Left lung (tissue), 10 donors: Measurements from ENCODE around the gene AK8. TPM values are rescaled to one million over a fixed set of nuclear protein-coding genes. Genes with fewer than 3 reads are reported as not detected.
A peak's percentile ranks its signal among the peaks of the same experiment; 100 is the strongest.

ENCODE experiments used
- ATAC-seq: fragments of 200-7000 bp; cut with Tn5 transposase; one replicate; pipeline ENCODE4 v1.9.1; 2020; ENCODE audit warnings: moderate library complexity
- DNase-seq, 4 donors: peaks; one replicate each; pipeline ENCODE4 v3.0.0-alpha.2; 2013 to 2020
- H3K27ac ChIP-seq, 2 donors: fragments of 200-600 bp; sonication (generic) in 1 of 2; one replicate each; pipeline versions ENCODE4 v1.5.0 to v1.8.0; 2020 to 2021
- H3K27me3 ChIP-seq, 2 donors: fragments of 200-600 bp; sonication (generic) in 1 of 2; one replicate each; pipeline versions ENCODE4 v1.5.0 to v1.8.0; 2020 to 2021
- H3K36me3 ChIP-seq, 2 donors: fragments of 200-600 bp; sonication (generic) in 1 of 2; one replicate each; pipeline versions ENCODE4 v1.5.0 to v1.8.0; 2020 to 2021
- H3K4me1 ChIP-seq, 2 donors: fragments of 200-600 bp; one replicate each; pipeline ENCODE4 v1.8.0; 2021
- H3K4me3 ChIP-seq, 2 donors: fragments of 200-600 bp; sonication (generic) in 1 of 2; one replicate each; pipeline versions ENCODE4 v1.5.0 to v1.8.0; 2020 to 2021; ENCODE audit warnings: mild to moderate bottlenecking in 1 of 2
- H3K9me3 ChIP-seq, 2 donors: fragments of 200-600 bp; sonication (generic) in 1 of 2; one replicate each; pipeline versions ENCODE4 v1.5.0 to v1.8.0; 2020 to 2021
- intact Hi-C, 2 donors: fragments of 100-400 bp; cut with DNase I; formaldehyde crosslinking; loops; one replicate each; pipeline versions ENCODE4 v1.11.2 to v1.14.2; 2022
- polyA plus RNA-seq, 6 donors: library from polyadenylated mRNA; unstranded; fragments of 120-200 nt; gene quantifications; one replicate each; pipeline ENCODE4 v1.2.1, GENCODE V29; 2013; ENCODE audit not compliant: insufficient read length in 6 of 6
- total RNA-seq, 2 donors: library from RNA; stranded (reverse); fragmentation: NEBNext Ultra II Directional; extraction: Animal tissue kit (Norgen Biotek cat#: 25700); gene quantifications; one replicate each; pipeline ENCODE4 v1.2.1, GENCODE V29; 2021
- TF ChIP-seq, protein P1 (sequence below), 2 donors: fragments of 200-600 bp; sonication (generic) in 1 of 2; IDR thresholded peaks; one replicate each; pipeline versions ENCODE4 v1.5.0 to v1.8.0; 2021; ENCODE audit warnings: antibody characterized with exemption in 2 of 2
- donor health status: DM: no; HTN: yes; CAD: no.
- donor health status: DM: no; HTN: no; CAD: no.

The AK8 gene
- total and polyA plus RNA-seq, 8 donors: 0.55 to 3.6 (median 2.4) TPM

GRCh38 chr9:132837501-132838286 is 40.4 kb downstream of the AK8 start:
- DNase-seq: no peak
- ATAC-seq: no peak
- TF ChIP-seq, protein P1, sequence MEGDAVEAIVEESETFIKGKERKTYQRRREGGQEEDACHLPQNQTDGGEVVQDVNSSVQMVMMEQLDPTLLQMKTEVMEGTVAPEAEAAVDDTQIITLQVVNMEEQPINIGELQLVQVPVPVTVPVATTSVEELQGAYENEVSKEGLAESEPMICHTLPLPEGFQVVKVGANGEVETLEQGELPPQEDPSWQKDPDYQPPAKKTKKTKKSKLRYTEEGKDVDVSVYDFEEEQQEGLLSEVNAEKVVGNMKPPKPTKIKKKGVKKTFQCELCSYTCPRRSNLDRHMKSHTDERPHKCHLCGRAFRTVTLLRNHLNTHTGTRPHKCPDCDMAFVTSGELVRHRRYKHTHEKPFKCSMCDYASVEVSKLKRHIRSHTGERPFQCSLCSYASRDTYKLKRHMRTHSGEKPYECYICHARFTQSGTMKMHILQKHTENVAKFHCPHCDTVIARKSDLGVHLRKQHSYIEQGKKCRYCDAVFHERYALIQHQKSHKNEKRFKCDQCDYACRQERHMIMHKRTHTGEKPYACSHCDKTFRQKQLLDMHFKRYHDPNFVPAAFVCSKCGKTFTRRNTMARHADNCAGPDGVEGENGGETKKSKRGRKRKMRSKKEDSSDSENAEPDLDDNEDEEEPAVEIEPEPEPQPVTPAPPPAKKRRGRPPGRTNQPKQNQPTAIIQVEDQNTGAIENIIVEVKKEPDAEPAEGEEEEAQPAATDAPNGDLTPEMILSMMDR (IDR thresholded peaks at IDR 0.05): no peak
- no peaks in the 10 kb centered on the region for H3K9me3 ChIP-seq
- no peak overlapping the region for H3K4me3 ChIP-seq
- H3K36me3 ChIP-seq: no peaks in the 10 kb centered on the region
- no peaks in the 10 kb centered on the region for H3K27me3 ChIP-seq
- intact Hi-C loops: no loop called here
- H3K27ac ChIP-seq: no peak overlapping the region
- H3K4me1 ChIP-seq: no peaks in the 10 kb centered on the region

DNA sequence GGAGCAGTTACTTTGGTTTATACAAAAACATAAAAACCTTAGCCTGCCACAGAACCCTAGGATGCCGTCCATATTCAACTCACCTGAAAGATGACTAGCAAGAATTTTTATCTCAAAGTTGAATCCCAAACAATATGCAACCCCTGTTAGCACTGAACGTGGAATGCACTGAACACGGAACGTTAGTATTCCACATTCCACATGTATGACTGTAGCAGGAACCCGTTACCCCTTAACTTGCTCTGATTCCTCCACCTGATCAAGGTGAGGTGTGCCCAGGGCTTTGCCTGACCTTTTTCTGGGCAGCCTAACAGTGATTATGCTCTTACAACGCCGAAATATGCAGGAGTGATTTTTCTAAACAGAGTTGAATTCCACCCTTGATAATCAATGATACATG is 43.7 kb downstream of the AK8 start:
- DNase-seq (no peak), ATAC-seq (no peak)
- intact Hi-C loops: no loop called here
- H3K9me3 ChIP-seq: no peaks in the 10 kb centered on the region
- no peak overlapping the region for H3K4me3 ChIP-seq
- TF ChIP-seq, protein P1 (IDR thresholded peaks at IDR 0.05): no peak
- no peaks in the 10 kb centered on the region for H3K4me1 ChIP-seq
- no peaks in the 10 kb centered on the region for H3K36me3 ChIP-seq
- no peaks in the 10 kb centered on the region for H3K27me3 ChIP-seq
- no peak overlapping the region for H3K27ac ChIP-seq

DNA sequence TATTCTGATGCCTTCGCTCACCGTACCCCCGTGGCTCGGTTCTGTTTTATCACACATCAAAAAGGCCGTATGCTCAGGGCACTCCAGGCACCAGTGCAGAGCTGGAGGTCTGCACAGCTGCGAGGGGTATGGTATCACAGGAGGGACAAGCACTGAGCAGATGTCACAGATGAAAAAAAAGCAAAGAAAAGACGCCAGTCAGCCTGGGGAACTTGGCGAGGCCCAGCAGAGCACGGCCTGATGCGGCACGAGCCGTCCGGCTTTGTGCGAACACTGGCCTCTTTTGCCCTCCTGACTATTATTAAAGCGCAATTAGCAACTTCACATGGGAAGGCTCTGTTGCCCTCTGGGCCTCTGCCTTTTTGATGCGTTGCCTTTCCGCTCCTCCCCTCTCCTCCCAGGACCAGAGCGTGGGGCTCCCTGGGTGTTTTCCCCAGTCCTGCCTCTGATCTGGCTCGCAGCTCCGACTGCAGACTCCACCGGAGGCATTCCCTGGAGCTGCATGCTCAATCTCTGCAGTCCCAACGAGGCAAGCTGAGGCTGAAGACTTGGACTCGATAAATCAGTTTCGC is 44.4 kb downstream of the AK8 start:
- no peaks in the 10 kb centered on the region for H3K9me3 ChIP-seq
- no peak overlapping the region for H3K4me3 ChIP-seq
- peak in 1 of 4 donors; percentile 20 for DNase-seq
- no peaks in the 10 kb centered on the region for H3K36me3 ChIP-seq
- ATAC-seq: no peak
- intact Hi-C loops: no loop called here
- H3K4me1 ChIP-seq: no peaks in the 10 kb centered on the region
- TF ChIP-seq, protein P1 (IDR thresholded peaks at IDR 0.05): no peak
- no peaks in the 10 kb centered on the region for H3K27me3 ChIP-seq
- H3K27ac ChIP-seq: no peak overlapping the region

DNA sequence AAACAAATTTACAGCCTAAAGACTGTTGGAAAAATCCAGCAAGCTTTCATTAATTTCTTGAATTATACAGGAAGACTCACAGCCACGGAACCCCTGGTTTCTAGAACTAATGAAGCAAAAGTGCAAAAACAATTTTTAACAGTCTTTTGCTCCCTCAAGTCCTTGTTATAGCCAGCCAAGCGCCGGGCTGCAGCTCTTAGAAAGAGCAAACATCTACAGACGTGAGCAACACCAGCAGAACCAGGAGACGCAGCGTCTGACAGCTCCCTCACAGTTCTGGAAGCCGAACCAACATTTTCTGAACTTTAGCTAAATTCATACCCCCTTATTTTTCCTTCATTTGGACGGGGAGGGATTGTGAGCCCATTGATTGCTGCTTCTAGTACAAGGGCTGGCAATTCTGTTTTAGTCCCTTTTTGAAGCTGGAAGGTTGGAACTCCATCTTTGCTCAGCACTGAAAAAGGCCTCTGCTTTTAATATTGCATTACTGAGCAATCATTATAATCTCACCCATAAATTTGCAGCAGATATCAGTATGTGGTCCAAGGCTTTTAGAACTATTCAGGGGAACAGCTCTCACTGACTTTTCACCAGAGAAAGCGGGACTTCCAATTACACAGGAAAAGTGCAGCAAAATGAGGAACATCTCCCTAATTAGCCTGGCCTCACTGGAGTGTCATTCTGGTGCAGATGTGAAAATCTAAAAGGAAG is 45.8 kb downstream of the AK8 start:
- no peaks in the 10 kb centered on the region for H3K9me3 ChIP-seq
- no peaks in the 10 kb centered on the region for H3K36me3 ChIP-seq
- H3K4me3 ChIP-seq: no peak overlapping the region
- H3K27ac ChIP-seq: no peak overlapping the region
- no peaks in the 10 kb centered on the region for H3K4me1 ChIP-seq
- intact Hi-C loops: no loop called here
- TF ChIP-seq, protein P1 (IDR thresholded peaks at IDR 0.05): no peak
- H3K27me3 ChIP-seq: no peaks in the 10 kb centered on the region
- ATAC-seq (no peak), DNase-seq (no peak)

GRCh38 chr9:132828201-132828770 is 49.8 kb downstream of the AK8 start:
- H3K36me3 ChIP-seq: no peaks in the 10 kb centered on the region
- H3K4me3 ChIP-seq: no peak overlapping the region
- DNase-seq (no peak), ATAC-seq (no peak)
- H3K27me3 ChIP-seq: peaks cover 0 to 6% of the 10 kb centered on the region in 2 donors
- intact Hi-C loops: no loop called here
- TF ChIP-seq, protein P1 (IDR thresholded peaks at IDR 0.05): no peak
- H3K4me1 ChIP-seq: no peaks in the 10 kb centered on the region
- no peak overlapping the region for H3K27ac ChIP-seq
- no peaks in the 10 kb centered on the region for H3K9me3 ChIP-seq
